ENCODE measurements around the gene PIM2. TPM values are rescaled to one million over a fixed set of nuclear protein-coding genes. Genes with fewer than 3 reads are reported as not detected.

The PIM2 gene
- total RNA-seq, 2 donors from 2014 or later: 26.2 to 94.0 TPM

- Mint-ChIP-seq H3K4me1 (peaks cover 16% of the 10 kb centered on the region), H3K9me3 (peaks cover 63% of the 10 kb centered on the region), H3K27ac (no peak overlapping the region), H3K27me3 (ENCODE audit: insufficient read depth) (no peaks in the 10 kb centered on the region), H3K36me3 (ENCODE audit: low read depth) (peaks cover 56% of the 10 kb centered on the region), H3K4me3 (no peak overlapping the region)
- TF ChIP-seq CTCF (conservative IDR thresholded peaks at IDR 0.05): no peak
- Histone ChIP-seq H3K4me1 (ENCODE audit: control insufficient read depth, insufficient read depth, low read length) (peaks cover 3% of the 10 kb centered on the region), H3K27me3 (ENCODE audit: control insufficient read depth, insufficient read depth, low read length, poor library complexity, severe bottlenecking) (no peaks in the 10 kb centered on the region), H3K27ac (ENCODE audit: low read depth, low read length) (no peak overlapping the region), H3K9me3 (ENCODE audit: control insufficient read depth, low read length) (no peaks in the 10 kb centered on the region), H3K9ac (ENCODE audit: extremely low read depth, low read length, poor library complexity, severe bottlenecking) (no peak overlapping the region), H3K4me3 (ENCODE audit: low read length) (no peak overlapping the region), H3K36me3 (ENCODE audit: control insufficient read depth, insufficient read depth, low read length) (peaks cover 51% of the 10 kb centered on the region)
- 86 to 100% methylated on average over 1 of the region's 1 CpG for WGBS, 2 experiments (ENCODE audit: insufficient coverage in 1 of 2, insufficient read length in 1 of 2)
- no peak for DNase-seq
Observed at GRCh38 chrX:48935301-48935670, 16.5 kb upstream of the PIM2 start.

GRCh38 chrX:48934581-48935300, 15.9 kb upstream of the PIM2 start:
- Mint-ChIP-seq H3K9me3 (peaks cover 62% of the 10 kb centered on the region), H3K4me1 (peaks cover 16% of the 10 kb centered on the region), H3K4me3 (no peak overlapping the region), H3K27me3 (ENCODE audit: insufficient read depth) (no peaks in the 10 kb centered on the region), H3K27ac (no peak overlapping the region), H3K36me3 (ENCODE audit: low read depth) (peaks cover 54% of the 10 kb centered on the region)
- no peaks in the 10 kb centered on the region for H3K9me3 ChIP-seq (ENCODE audit: control insufficient read depth, low read length)
- peaks cover 3% of the 10 kb centered on the region for H3K4me1 ChIP-seq (ENCODE audit: control insufficient read depth, insufficient read depth, low read length)
- no peak overlapping the region for H3K9ac ChIP-seq (ENCODE audit: extremely low read depth, low read length, poor library complexity, severe bottlenecking)
- H3K36me3 ChIP-seq (ENCODE audit: control insufficient read depth, insufficient read depth, low read length): peaks cover 45% of the 10 kb centered on the region
- WGBS, 2 experiments (ENCODE audit: insufficient coverage in 1 of 2, insufficient read length in 1 of 2): 93% methylated on average over 7 of the region's 7 CpGs; no CpG with 5 or more reads in 1 of the 2 experiments
- H3K27me3 ChIP-seq (ENCODE audit: control insufficient read depth, insufficient read depth, low read length, poor library complexity, severe bottlenecking): no peaks in the 10 kb centered on the region
- DNase-seq: no peak
- H3K4me3 ChIP-seq (ENCODE audit: low read length): no peak overlapping the region
- no peak overlapping the region for H3K27ac ChIP-seq (ENCODE audit: low read depth, low read length)
- TF ChIP-seq CTCF (conservative IDR thresholded peaks at IDR 0.05): no peak

- Histone ChIP-seq H3K36me3 (ENCODE audit: control insufficient read depth, insufficient read depth, low read length) (peaks cover 36% of the 10 kb centered on the region), H3K27me3 (ENCODE audit: control insufficient read depth, insufficient read depth, low read length, poor library complexity, severe bottlenecking) (no peaks in the 10 kb centered on the region), H3K9ac (ENCODE audit: extremely low read depth, low read length, poor library complexity, severe bottlenecking) (no peak overlapping the region), H3K4me1 (ENCODE audit: control insufficient read depth, insufficient read depth, low read length) (peaks cover 3% of the 10 kb centered on the region), H3K9me3 (ENCODE audit: control insufficient read depth, low read length) (no peaks in the 10 kb centered on the region), H3K4me3 (ENCODE audit: low read length) (no peak overlapping the region), H3K27ac (ENCODE audit: low read depth, low read length) (no peak overlapping the region)
- WGBS, 2 experiments (ENCODE audit: insufficient coverage in 1 of 2, insufficient read length in 1 of 2): 92 to 100% methylated on average over 1 to 2 of the region's 2 CpGs
- H3K27ac Mint-ChIP-seq: no peak overlapping the region
- no peak overlapping the region for H3K4me3 Mint-ChIP-seq
- H3K9me3 Mint-ChIP-seq: peaks cover 59% of the 10 kb centered on the region
- H3K27me3 Mint-ChIP-seq (ENCODE audit: insufficient read depth): no peaks in the 10 kb centered on the region
- peaks cover 16% of the 10 kb centered on the region for H3K4me1 Mint-ChIP-seq
- H3K36me3 Mint-ChIP-seq (ENCODE audit: low read depth): peaks cover 46% of the 10 kb centered on the region
- DNase-seq: no peak
- TF ChIP-seq CTCF (conservative IDR thresholded peaks at IDR 0.05): no peak
Observed at GRCh38 chrX:48933757-48934156, 14.9 kb upstream of the PIM2 start.

Data from endodermal cell (in vitro differentiated cells).